K562 (cell line): ENCODE data around the gene STK16. TPM values are rescaled to one million over a fixed set of nuclear protein-coding genes. Genes with fewer than 3 reads are reported as not detected.

Experiments used
- CHD1 ChIP-seq: fragments of 200-600 bp; sonication (generic); IDR thresholded peaks from one replicate; pipeline ENCODE4 v1.6.1; 2012; ENCODE audit warnings: mild to moderate bottlenecking, moderate library complexity, low read length, inconsistent platforms
- FOXA1 ChIP-seq: fragments of 450-650 bp; IDR thresholded peaks from 2 replicates; pipeline ENCODE4 v1.6.1; 2016; ENCODE audit warnings: mild to moderate bottlenecking, borderline replicate concordance
- HINFP ChIP-seq: fragments of 450-650 bp; conservative IDR thresholded peaks from 2 replicates; pipeline ENCODE4 v1.6.1; 2016; ENCODE audit warnings: missing genetic modification characterization, low read depth, mild to moderate bottlenecking, control low read depth, missing compliant biosample characterization
- HNRNPK ChIP-seq: fragments of 200-400 bp; formaldehyde crosslinking; IDR thresholded peaks from one replicate; pipeline ENCODE4 v1.6.1; 2018; ENCODE audit warnings: mild to moderate bottlenecking, low read depth, low read length; ENCODE audit not compliant: poor library complexity, severe bottlenecking
- IRF1 ChIP-seq: sonication (generic); formaldehyde crosslinking; IDR thresholded peaks from 2 replicates; pipeline ENCODE4 v1.8.0; 2022; ENCODE audit warnings: missing genetic modification reagents, mild to moderate bottlenecking, borderline replicate concordance
- NCOA1 ChIP-seq: fragments of 450-650 bp; IDR thresholded peaks from 2 replicates; pipeline ENCODE4 v1.6.1; 2016; ENCODE audit warnings: low read depth
- NFATC3 ChIP-seq: fragments of 450-650 bp; IDR thresholded peaks from 2 replicates; pipeline ENCODE4 v1.6.1; 2017; ENCODE audit warnings: mild to moderate bottlenecking
- NRF1 ChIP-seq, 2 experiments: fragments of 450-650 bp; IDR thresholded peaks in 1 of 2; conservative IDR thresholded peaks in 1 of 2; 2 replicates each; pipeline ENCODE4 v1.6.1; 2014; ENCODE audit warnings: mild to moderate bottlenecking in 2 of 2
- PHF21A ChIP-seq: fragments of 450-650 bp; IDR thresholded peaks from 2 replicates; pipeline ENCODE4 v1.6.1; 2017; ENCODE audit warnings: low read depth, borderline replicate concordance
- POLR2AphosphoS5 ChIP-seq: IDR thresholded peaks from 2 replicates; pipeline ENCODE4 v1.6.1; 2011; ENCODE audit warnings: mild to moderate bottlenecking, low read depth, low read length, moderate library complexity; ENCODE audit not compliant: control insufficient read depth, insufficient read depth
- RBM22 ChIP-seq: fragments of 200-400 bp; formaldehyde crosslinking; IDR thresholded peaks from 2 replicates; pipeline ENCODE4 v1.6.1; 2018; ENCODE audit warnings: low read length, low read depth; ENCODE audit not compliant: poor library complexity, severe bottlenecking
- TCF7 ChIP-seq: sonication (generic); IDR thresholded peaks from 2 replicates; pipeline ENCODE4 v1.6.1; 2016; ENCODE audit warnings: antibody characterized with exemption, borderline replicate concordance
- ZBTB17 ChIP-seq: fragments of 450-650 bp; formaldehyde crosslinking; IDR thresholded peaks from 2 replicates; pipeline ENCODE4 v1.4.0; 2020; ENCODE audit warnings: mild to moderate bottlenecking
- ZNF224 ChIP-seq: sonication (generic); formaldehyde crosslinking; IDR thresholded peaks from 2 replicates; pipeline ENCODE4 v1.8.0; 2022; ENCODE audit warnings: mild to moderate bottlenecking, missing genetic modification reagents
- ZNF75A ChIP-seq: fragments of 450-650 bp; formaldehyde crosslinking; IDR thresholded peaks from 2 replicates; pipeline ENCODE4 v1.4.0; 2020; ENCODE audit warnings: mild to moderate bottlenecking
- polyA plus RNA-seq, 8 experiments: library from polyadenylated mRNA; depleted of rRNA in 4 of 8; stranded (reverse) in 5 of 8; unstranded in 3 of 8; fragments of >200 nt; fragmentation: Nextera tagmentation in 2 of 8; fragmentation: Illumina TruSeq in 1 of 8; extraction: Ambion mirVana in 2 of 8; extraction: Trizol in 1 of 8; gene quantifications; 2 replicates each; pipeline versions ENCODE4 v1.2.1 to v1.2.3, GENCODE V29; 2011 to 2014; ENCODE audit warnings: inconsistent platforms in 1 of 8, missing spikeins in 1 of 8
- total RNA-seq, 7 experiments: library from RNA; depleted of rRNA in 6 of 7; stranded (reverse); fragments of >200 nt in 6 of 7; fragmentation: Illumina TruSeq in 2 of 7; extraction: Trizol in 2 of 7; gene quantifications; 2 replicates each; pipeline versions ENCODE4 v1.2.1 to v1.2.3, GENCODE V29; 2011 to 2021; ENCODE audit warnings: low replicate concordance in 1 of 7
- TF ChIP-seq, protein P1 (sequence below): fragments of 450-650 bp; formaldehyde crosslinking; IDR thresholded peaks from 2 replicates; pipeline ENCODE4 v1.4.0; 2022; ENCODE audit warnings: missing genetic modification characterization
- TF ChIP-seq, protein P2 (sequence below): fragments of 250-450 bp; sonication (Bioruptor Pico); IDR thresholded peaks from 2 replicates; pipeline ENCODE4 v1.8.0; 2021; ENCODE audit warnings: borderline replicate concordance, mild to moderate bottlenecking, moderate library complexity; ENCODE audit not compliant: poor library complexity, severe bottlenecking
- TF ChIP-seq, protein P3 (sequence below): fragments of 450-650 bp; formaldehyde crosslinking; IDR thresholded peaks from 2 replicates; pipeline ENCODE4 v1.4.0; 2020; ENCODE audit warnings: mild to moderate bottlenecking, moderate library complexity
- TF ChIP-seq, protein P4 (sequence below): fragments of 450-650 bp; formaldehyde crosslinking; IDR thresholded peaks from 2 replicates; pipeline ENCODE4 v1.4.0; 2020; ENCODE audit warnings: mild to moderate bottlenecking, mixed read lengths

Gene STK16
- total and polyA plus RNA-seq, 9 of the 15 experiments (the other 6 are each of a cell fraction or from before 2014, with no cell fraction given): 5.4 to 36.2 (median 17.8) TPM

- TF ChIP-seq ZBTB17 (CRISPR knock-in tag): peak; percentile 61; the same call in 1 of the 2 replicates
- no peak for TF ChIP-seq HNRNPK
- no peak for TF ChIP-seq PHF21A
- TF ChIP-seq, protein P1, sequence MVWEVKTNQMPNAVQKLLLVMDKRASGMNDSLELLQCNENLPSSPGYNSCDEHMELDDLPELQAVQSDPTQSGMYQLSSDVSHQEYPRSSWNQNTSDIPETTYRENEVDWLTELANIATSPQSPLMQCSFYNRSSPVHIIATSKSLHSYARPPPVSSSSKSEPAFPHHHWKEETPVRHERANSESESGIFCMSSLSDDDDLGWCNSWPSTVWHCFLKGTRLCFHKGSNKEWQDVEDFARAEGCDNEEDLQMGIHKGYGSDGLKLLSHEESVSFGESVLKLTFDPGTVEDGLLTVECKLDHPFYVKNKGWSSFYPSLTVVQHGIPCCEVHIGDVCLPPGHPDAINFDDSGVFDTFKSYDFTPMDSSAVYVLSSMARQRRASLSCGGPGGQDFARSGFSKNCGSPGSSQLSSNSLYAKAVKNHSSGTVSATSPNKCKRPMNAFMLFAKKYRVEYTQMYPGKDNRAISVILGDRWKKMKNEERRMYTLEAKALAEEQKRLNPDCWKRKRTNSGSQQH (CRISPR knock-in tag): no peak
- no peak for TF ChIP-seq RBM22
- TF ChIP-seq NRF1 (conservative IDR thresholded peaks at IDR 0.05 in 1 of 2, IDR thresholded peaks at IDR 0.05 in 1 of 2): peak; percentile 64 to 69
- TF ChIP-seq NCOA1: no peak
- TF ChIP-seq TCF7: no peak
- TF ChIP-seq, protein P2, sequence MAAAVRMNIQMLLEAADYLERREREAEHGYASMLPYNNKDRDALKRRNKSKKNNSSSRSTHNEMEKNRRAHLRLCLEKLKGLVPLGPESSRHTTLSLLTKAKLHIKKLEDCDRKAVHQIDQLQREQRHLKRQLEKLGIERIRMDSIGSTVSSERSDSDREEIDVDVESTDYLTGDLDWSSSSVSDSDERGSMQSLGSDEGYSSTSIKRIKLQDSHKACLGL (CRISPR knock-in tag): peak; percentile 35
- TF ChIP-seq, protein P3, sequence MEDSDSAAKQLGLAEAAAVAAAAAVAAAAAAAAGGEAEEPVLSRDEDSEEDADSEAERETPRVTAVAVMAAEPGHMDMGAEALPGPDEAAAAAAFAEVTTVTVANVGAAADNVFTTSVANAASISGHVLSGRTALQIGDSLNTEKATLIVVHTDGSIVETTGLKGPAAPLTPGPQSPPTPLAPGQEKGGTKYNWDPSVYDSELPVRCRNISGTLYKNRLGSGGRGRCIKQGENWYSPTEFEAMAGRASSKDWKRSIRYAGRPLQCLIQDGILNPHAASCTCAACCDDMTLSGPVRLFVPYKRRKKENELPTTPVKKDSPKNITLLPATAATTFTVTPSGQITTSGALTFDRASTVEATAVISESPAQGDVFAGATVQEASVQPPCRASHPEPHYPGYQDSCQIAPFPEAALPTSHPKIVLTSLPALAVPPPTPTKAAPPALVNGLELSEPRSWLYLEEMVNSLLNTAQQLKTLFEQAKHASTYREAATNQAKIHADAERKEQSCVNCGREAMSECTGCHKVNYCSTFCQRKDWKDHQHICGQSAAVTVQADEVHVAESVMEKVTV: no peak
- no peak for TF ChIP-seq CHD1
- no peak for TF ChIP-seq FOXA1
- no peak for TF ChIP-seq NFATC3
- TF ChIP-seq, protein P4, sequence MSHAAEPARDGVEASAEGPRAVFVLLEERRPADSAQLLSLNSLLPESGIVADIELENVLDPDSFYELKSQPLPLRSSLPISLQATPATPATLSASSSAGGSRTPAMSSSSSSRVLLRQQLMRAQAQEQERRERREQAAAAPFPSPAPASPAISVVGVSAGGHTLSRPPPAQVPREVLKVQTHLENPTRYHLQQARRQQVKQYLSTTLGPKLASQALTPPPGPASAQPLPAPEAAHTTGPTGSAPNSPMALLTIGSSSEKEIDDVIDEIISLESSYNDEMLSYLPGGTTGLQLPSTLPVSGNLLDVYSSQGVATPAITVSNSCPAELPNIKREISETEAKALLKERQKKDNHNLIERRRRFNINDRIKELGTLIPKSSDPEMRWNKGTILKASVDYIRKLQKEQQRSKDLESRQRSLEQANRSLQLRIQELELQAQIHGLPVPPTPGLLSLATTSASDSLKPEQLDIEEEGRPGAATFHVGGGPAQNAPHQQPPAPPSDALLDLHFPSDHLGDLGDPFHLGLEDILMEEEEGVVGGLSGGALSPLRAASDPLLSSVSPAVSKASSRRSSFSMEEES (CRISPR knock-in tag): peak; percentile 95
- no peak for TF ChIP-seq HINFP
- TF ChIP-seq IRF1 (CRISPR knock-in tag): no peak
- no peak for TF ChIP-seq ZNF224
- TF ChIP-seq POLR2AphosphoS5: peak; percentile 73; the same call in 1 of the 2 replicates
- no peak for TF ChIP-seq ZNF75A
Measured at GRCh38 chr2:219218732-219219701, 26.3 kb upstream of the STK16 start, which contains the start of gene ABCB6 (continued).
